ENCODE measurements around the gene PRDM5.

GRCh38 chr4:120926358-120927025, 4.0 kb upstream of the PRDM5 start:
- no peak for TF ChIP-seq NFRKB (IDR thresholded peaks at IDR 0.05)
- TF ChIP-seq ARNT (IDR thresholded peaks at IDR 0.05): no peak
- no peak for TF ChIP-seq ELF4 (IDR thresholded peaks at IDR 0.05)
- no peak for TF ChIP-seq FOXK2 (IDR thresholded peaks at IDR 0.05)
- no peak for TF ChIP-seq BHLHE40 (IDR thresholded peaks at IDR 0.05; ENCODE audit: borderline replicate concordance)
- no peak for TF ChIP-seq SP1 (IDR thresholded peaks at IDR 0.05)
- no peak for TF ChIP-seq ZNF384 (IDR thresholded peaks at IDR 0.05)
- TF ChIP-seq FOXM1 (IDR thresholded peaks at IDR 0.05; ENCODE audit: borderline replicate concordance): no peak
- TF ChIP-seq SUZ12 (IDR thresholded peaks at IDR 0.05): no peak
- no peak for TF ChIP-seq HDGF (IDR thresholded peaks at IDR 0.05; ENCODE audit: borderline replicate concordance)
- no peak for TF ChIP-seq TARDBP (IDR thresholded peaks at IDR 0.05)
- TF ChIP-seq LEF1 (IDR thresholded peaks at IDR 0.05; ENCODE audit: borderline replicate concordance): no peak
- no peak for TF ChIP-seq PKNOX1 (IDR thresholded peaks at IDR 0.05)
